GM21737 (cell line): Measurements from ENCODE around the gene HYOU1.
"Not testable (repeated sequence)": the region's sequence is repeated elsewhere in the genome, so short reads cannot be mapped to it uniquely, and the experiment has no call there.

Experiments
- ATAC-seq: cut with Tn5 transposase; IDR thresholded peaks from one replicate; pipeline ENCODE4 v1.9.1; 2021; ENCODE audit warnings: mild to moderate bottlenecking, moderate library complexity; ENCODE audit not compliant: unreplicated experiment

Gene HYOU1

GRCh38 chr11:119057000-119057769, at the start of gene HYOU1:
TSS of gene HYOU1 (minus strand) at chr11:119057205. CDS start at chr11:119056160, 1,045 bp downstream.
- ATAC-seq: peak; percentile 89

- ATAC-seq: no peak
Measured at GRCh38 chr11:119103793-119104192, 46.8 kb upstream of the HYOU1 start.

GRCh38 chr11:119103161-119103664, 46.2 kb upstream of the HYOU1 start:
- not testable (repeated sequence) for ATAC-seq

- ATAC-seq: peak; percentile 66
Measured at GRCh38 chr11:119101759-119102423, 44.9 kb upstream of the HYOU1 start, which contains the start of gene DPAGT1. TSS of gene DPAGT1 (minus strand) at chr11:119101853. CDS start at chr11:119101655, 198 bp downstream.

- peak; percentile 15 for ATAC-seq
Measured at GRCh38 chr11:119100994-119101758, 44.2 kb upstream of the HYOU1 start.

GRCh38 chr11:119100246-119100970, 43.4 kb upstream of the HYOU1 start:
- no peak for ATAC-seq

GRCh38 chr11:119099711-119100110, 42.7 kb upstream of the HYOU1 start:
- ATAC-seq: no peak

GRCh38 chr11:119095066-119095880, 38.3 kb upstream of the HYOU1 start:
- peak; percentile 73 for ATAC-seq

- peak; percentile 37 for ATAC-seq
Measured at GRCh38 chr11:119094816-119095065, 37.7 kb upstream of the HYOU1 start.

GRCh38 chr11:119093942-119094815, 37.2 kb upstream of the HYOU1 start:
- peak; percentile 12 for ATAC-seq

GRCh38 chr11:119092880-119093842, 36.2 kb upstream of the HYOU1 start:
- no peak for ATAC-seq

- ATAC-seq: no peak
Measured at GRCh38 chr11:119091966-119092879, 35.2 kb upstream of the HYOU1 start.

GRCh38 chr11:119091178-119091577, 34.2 kb upstream of the HYOU1 start:
- no peak for ATAC-seq

GRCh38 chr11:119089319-119089718, 32.3 kb upstream of the HYOU1 start:
- ATAC-seq: no peak

- ATAC-seq: no peak
Measured at GRCh38 chr11:119088406-119088805, 31.4 kb upstream of the HYOU1 start.

GRCh38 chr11:119087747-119088241, 30.8 kb upstream of the HYOU1 start:
- no peak for ATAC-seq

GRCh38 chr11:119087123-119087522, 30.1 kb upstream of the HYOU1 start:
- ATAC-seq: no peak
